Activated CD4-positive, CD25-positive, alpha-beta regulatory T cell treated with anti-CD3 and anti-CD28 coated beads, Interleukin-2, amount 50 U/mL, for 72 hours (primary cell): Measurements from ENCODE around the gene MARVELD2.

Source experiments
- DNase-seq: peaks from one replicate; pipeline ENCODE4 v3.0.0; 2021

MARVELD2 gene

GRCh38 chr5:69493396-69494133 lies 78.6 kb downstream of the MARVELD2 start:
- no peak for DNase-seq
